Brain microvascular endothelial cell (primary cell): Measurements from ENCODE around the gene KNG1.

Experiments
- DNase-seq: peaks from one replicate; pipeline ENCODE4 v3.0.0-alpha.2; 2020
- H3K27ac ChIP-seq: fragments of 250-450 bp; sonication (Bioruptor Pico); 2 replicates; pipeline ENCODE4 v1.5.1; 2020; ENCODE audit warnings: mild to moderate bottlenecking, moderate library complexity
- H3K27me3 ChIP-seq: fragments of 250-450 bp; sonication (Bioruptor Pico); replicated peaks from 2 replicates; pipeline ENCODE4 v1.5.1; 2020; ENCODE audit warnings: mild to moderate bottlenecking
- H3K36me3 ChIP-seq: fragments of 250-450 bp; sonication (Bioruptor Pico); replicated peaks from 2 replicates; pipeline ENCODE4 v1.5.1; 2020; ENCODE audit warnings: mild to moderate bottlenecking
- H3K4me3 ChIP-seq: 2 replicates; pipeline ENCODE4 v1.5.1; 2011; ENCODE audit warnings: low read depth, mild to moderate bottlenecking, control low read depth, low read length, moderate library complexity
- in situ Hi-C: cut with HindIII; loops from 2 replicates; pipeline ENCODE4 v1.10.0; 2017; ENCODE audit warnings: low sequenced_read_pairs, low pct_ligation_motif_present
- TF ChIP-seq, protein P1 (sequence below): IDR thresholded peaks from 2 replicates; pipeline ENCODE4 v1.5.1; 2011; ENCODE audit warnings: low read depth, mild to moderate bottlenecking, moderate library complexity, low read length, control low read depth, inconsistent platforms; ENCODE audit errors: missing control alignments

Gene KNG1

DNA sequence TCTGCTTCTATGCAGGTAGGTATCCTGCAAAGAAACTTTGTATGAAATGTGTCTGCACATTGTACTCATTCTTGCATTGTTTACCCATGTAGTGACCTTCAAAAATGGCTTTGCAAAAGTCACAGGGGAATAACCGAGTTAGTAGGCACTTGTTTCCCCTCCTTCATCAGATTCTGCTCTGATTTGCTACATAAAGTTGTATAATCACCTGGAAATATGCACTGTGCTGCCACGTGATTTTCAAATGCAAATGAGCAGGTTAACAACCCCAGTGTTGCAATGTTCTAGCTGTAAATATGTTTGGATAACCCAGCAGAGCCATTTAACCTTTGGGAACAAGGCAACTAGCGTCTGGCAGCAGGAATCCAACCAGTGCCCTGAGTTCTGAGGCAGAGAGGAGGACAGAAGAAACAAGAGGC, at the start of gene KNG1:
Gene KNG1 (plus strand): TSS at position 321 of the 419 bp plus-strand sequence. CDS start 184 bp downstream, outside the sequence.
- no peak within 1 kb of the TSS for H3K27ac ChIP-seq
- in situ Hi-C loops: no loop called here
- no peak for DNase-seq
- TF ChIP-seq, protein P1, sequence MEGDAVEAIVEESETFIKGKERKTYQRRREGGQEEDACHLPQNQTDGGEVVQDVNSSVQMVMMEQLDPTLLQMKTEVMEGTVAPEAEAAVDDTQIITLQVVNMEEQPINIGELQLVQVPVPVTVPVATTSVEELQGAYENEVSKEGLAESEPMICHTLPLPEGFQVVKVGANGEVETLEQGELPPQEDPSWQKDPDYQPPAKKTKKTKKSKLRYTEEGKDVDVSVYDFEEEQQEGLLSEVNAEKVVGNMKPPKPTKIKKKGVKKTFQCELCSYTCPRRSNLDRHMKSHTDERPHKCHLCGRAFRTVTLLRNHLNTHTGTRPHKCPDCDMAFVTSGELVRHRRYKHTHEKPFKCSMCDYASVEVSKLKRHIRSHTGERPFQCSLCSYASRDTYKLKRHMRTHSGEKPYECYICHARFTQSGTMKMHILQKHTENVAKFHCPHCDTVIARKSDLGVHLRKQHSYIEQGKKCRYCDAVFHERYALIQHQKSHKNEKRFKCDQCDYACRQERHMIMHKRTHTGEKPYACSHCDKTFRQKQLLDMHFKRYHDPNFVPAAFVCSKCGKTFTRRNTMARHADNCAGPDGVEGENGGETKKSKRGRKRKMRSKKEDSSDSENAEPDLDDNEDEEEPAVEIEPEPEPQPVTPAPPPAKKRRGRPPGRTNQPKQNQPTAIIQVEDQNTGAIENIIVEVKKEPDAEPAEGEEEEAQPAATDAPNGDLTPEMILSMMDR: no peak
- H3K27me3 ChIP-seq: no peaks in the 10 kb centered on the region
- H3K4me3 ChIP-seq: no peak within 1 kb of the TSS
- no peaks in the 10 kb centered on the region for H3K36me3 ChIP-seq

DNA sequence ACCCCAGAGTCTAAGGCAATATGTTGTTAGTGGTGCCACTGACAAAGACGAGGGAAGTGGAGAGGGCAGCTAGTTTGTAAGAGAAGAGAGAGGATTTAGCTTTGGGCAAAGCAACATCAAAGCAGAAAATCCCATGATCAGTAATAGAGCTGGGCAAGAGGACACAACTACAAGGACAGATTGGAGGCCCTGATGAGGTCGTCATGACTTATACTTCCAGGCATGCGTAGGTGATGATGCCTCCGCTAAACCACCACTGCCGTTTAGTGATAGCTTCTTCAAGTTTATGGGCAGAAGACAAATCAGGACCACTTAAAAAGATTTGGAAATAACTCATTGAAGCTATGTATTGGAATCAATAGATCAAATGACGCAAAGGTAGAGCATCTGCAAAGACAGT, 48.7 kb upstream of the KNG1 start:
- in situ Hi-C loops: no loop called here
- no peak for DNase-seq
- Histone ChIP-seq H3K36me3 (no peaks in the 10 kb centered on the region), H3K4me3 (no peak overlapping the region), H3K27ac (no peak overlapping the region), H3K27me3 (peaks cover 3% of the 10 kb centered on the region)
- TF ChIP-seq, protein P1: no peak

DNA sequence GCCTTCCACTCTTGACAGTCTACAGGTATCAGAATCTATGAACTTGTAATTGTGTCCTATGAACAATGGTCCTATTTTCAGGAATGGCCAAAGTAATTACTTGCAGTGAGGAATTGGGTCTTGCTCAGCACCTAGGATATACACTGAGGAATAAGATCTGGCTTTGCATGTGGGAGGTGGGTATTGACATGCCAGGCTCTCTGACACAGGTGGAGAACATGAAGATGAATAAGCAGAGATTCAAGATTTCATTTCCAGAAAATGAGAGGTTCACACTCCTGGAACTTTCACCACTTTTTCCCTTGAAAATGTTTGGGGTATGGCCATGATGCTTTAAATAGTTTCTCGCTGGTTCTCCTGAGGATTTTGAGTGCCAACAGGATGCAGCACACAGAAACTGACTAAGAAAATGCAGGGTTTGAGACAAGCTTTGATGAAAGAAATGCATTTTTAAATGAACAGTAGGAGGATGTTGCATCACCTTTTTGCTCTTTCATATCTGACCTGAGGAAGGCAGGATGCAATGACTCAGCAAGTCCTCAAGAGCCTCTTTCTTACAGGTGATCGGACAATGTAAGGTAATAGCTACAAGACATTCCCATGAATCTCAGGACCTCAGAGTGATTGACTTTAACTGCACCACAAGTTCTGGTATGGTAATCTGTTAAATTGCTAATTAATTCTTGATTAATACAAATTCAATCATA, 47.6 kb upstream of the KNG1 start:
- no peak for DNase-seq
- TF ChIP-seq, protein P1: no peak
- Histone ChIP-seq H3K27me3 (peaks cover 3% of the 10 kb centered on the region), H3K4me3 (no peak overlapping the region), H3K36me3 (no peaks in the 10 kb centered on the region), H3K27ac (no peak overlapping the region)
- in situ Hi-C loops: no loop called here

DNA sequence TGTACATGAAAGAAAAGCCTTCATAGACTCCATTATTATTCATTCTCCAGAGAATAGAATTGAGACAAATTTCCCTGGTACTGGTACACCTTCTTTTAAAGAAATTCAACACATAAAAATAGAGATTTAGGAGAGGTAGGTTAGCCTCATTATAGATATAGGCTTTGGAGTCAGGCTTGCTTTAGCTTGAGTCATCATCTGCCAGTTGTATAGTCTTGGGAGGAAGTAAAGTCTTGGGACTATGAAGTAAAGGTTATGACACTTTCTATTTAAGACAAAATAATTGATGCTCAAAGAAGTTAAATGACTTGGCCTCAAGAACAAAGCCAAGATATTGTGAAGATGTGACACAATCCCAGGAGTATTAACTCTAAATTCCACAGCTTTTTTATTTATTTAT, 47.0 kb upstream of the KNG1 start:
- in situ Hi-C loops: no loop called here
- Histone ChIP-seq H3K27ac (no peak overlapping the region), H3K4me3 (no peak overlapping the region), H3K36me3 (no peaks in the 10 kb centered on the region), H3K27me3 (peaks cover 5% of the 10 kb centered on the region)
- no peak for DNase-seq
- TF ChIP-seq, protein P1: no peak

DNA sequence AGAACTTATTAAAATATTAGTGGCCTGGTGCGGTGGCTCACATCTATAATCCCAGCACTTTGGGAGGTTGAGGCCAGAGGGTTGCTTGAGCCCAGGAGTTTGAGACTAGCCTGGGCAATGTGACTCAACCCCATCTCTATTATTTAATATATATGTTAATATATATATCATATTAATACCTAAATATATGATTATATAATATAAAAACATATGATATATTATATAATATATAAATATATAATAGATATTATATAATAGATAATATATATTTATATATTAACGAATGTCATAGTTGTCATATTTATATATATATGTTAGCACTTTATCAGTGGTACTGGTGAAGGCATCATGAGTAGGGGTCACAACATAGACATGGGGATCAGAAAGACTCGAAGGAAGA, 46.1 kb upstream of the KNG1 start:
- TF ChIP-seq, protein P1: no peak
- Histone ChIP-seq H3K4me3 (no peak overlapping the region), H3K27me3 (peaks cover 5% of the 10 kb centered on the region), H3K27ac (no peak overlapping the region), H3K36me3 (no peaks in the 10 kb centered on the region)
- in situ Hi-C loops: no loop called here
- no peak for DNase-seq

DNA sequence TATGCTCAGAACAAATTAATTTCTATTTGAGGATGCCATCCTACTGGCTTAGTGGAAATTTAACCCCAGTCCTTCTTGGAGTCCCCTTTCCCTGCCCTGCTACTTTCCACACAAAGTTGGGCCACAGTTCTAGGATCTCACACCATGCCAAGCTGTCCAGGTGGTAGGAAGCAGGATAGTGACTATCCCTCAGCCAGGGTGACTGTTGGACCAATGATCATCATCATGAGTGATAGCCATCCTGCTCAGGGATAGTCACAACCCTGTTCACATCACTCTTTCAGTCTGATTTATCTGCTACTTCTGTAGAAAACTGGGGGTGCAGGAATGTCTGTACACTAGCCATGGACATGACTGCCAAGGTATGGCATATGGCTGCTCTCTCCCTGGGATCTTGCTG, 38.6 kb upstream of the KNG1 start:
- no peak overlapping the region for H3K4me3 ChIP-seq
- no peak for DNase-seq
- TF ChIP-seq, protein P1: no peak
- no peak overlapping the region for H3K27ac ChIP-seq
- H3K36me3 ChIP-seq: no peaks in the 10 kb centered on the region
- in situ Hi-C loops: no loop called here
- H3K27me3 ChIP-seq: peaks cover 2% of the 10 kb centered on the region
